Neural cell (in vitro differentiated cells): ENCODE results near the gene SCGN. TPM values are rescaled to one million over a fixed set of nuclear protein-coding genes. Genes with fewer than 3 reads are reported as not detected.

Experiments used
- H2AFZ ChIP-seq: fragments of 200-600, 300-800 bp; sonication (generic), shearing (Covaris generic); 2 replicates; pipeline ENCODE4 v1.6.0; 2014; ENCODE audit warnings: low read depth, mild to moderate bottlenecking, antibody characterized with exemption, low read length, moderate library complexity
- H3F3A ChIP-seq: fragments of 200-600 bp; shearing (Covaris generic); 2 replicates; pipeline ENCODE4 v1.6.1; 2016; ENCODE audit warnings: mild to moderate bottlenecking, moderate library complexity, mixed read lengths, antibody characterized with exemption, low read length; ENCODE audit not compliant: insufficient read depth, poor library complexity, severe bottlenecking
- H3K27ac ChIP-seq: fragments of 200-600, 300-800 bp; sonication (generic), shearing (Covaris generic); 2 replicates; pipeline ENCODE4 v1.5.1; 2014; ENCODE audit warnings: mild to moderate bottlenecking, low read length, moderate library complexity
- H3K27me3 ChIP-seq: fragments of 300-800, 200-600 bp; sonication (generic), shearing (Covaris generic); 2 replicates; pipeline ENCODE4 v1.6.0; 2014; ENCODE audit warnings: mild to moderate bottlenecking, low read depth, low read length, moderate library complexity; ENCODE audit not compliant: insufficient read depth
- H3K36me3 ChIP-seq: fragments of 300-800, 200-600 bp; sonication (generic), shearing (Covaris generic); 2 replicates; pipeline ENCODE4 v1.5.1; 2014; ENCODE audit warnings: mild to moderate bottlenecking, antibody characterized with exemption, low read length, moderate library complexity; ENCODE audit not compliant: insufficient read depth
- H3K4me2 ChIP-seq: fragments of 300-800, 200-600 bp; sonication (generic), shearing (Covaris generic); 2 replicates; pipeline ENCODE4 v1.6.0; 2014; ENCODE audit warnings: mild to moderate bottlenecking, low read length
- H3K4me3 ChIP-seq: fragments of 300-800, 200-600 bp; sonication (generic), shearing (Covaris generic); 2 replicates; pipeline ENCODE4 v1.5.1; 2014; ENCODE audit warnings: mild to moderate bottlenecking, low read length, moderate library complexity
- H3K79me2 ChIP-seq: fragments of 200-600 bp; shearing (Covaris generic); replicated peaks from 2 replicates; pipeline ENCODE4 v1.6.0; 2014; ENCODE audit warnings: mild to moderate bottlenecking, low read length, moderate library complexity; ENCODE audit not compliant: insufficient read depth
- H3K9ac ChIP-seq: fragments of 300-800, 200-600 bp; sonication (generic), shearing (Covaris generic); 2 replicates; pipeline ENCODE4 v1.6.1; 2016; ENCODE audit warnings: mild to moderate bottlenecking, low read length, mixed read lengths
- H3K9me2 ChIP-seq: fragments of 200-600 bp; shearing (Covaris generic); 2 replicates; pipeline ENCODE4 v1.6.1; 2016; ENCODE audit warnings: mild to moderate bottlenecking, low read length, mixed read lengths; ENCODE audit not compliant: insufficient read depth
- H3K9me3 ChIP-seq: fragments of 200-600, 300-800 bp; sonication (generic), shearing (Covaris generic); 2 replicates; pipeline ENCODE4 v1.6.1; 2016; ENCODE audit warnings: mild to moderate bottlenecking, mixed run types, low read length, moderate library complexity, mixed read lengths
- H4K20me1 ChIP-seq: fragments of 200-600 bp; shearing (Covaris generic); 2 replicates; pipeline ENCODE4 v1.6.1; 2016; ENCODE audit warnings: mild to moderate bottlenecking, mixed run types; ENCODE audit not compliant: insufficient read depth
- CTCF ChIP-seq: fragments of 450-650 bp; IDR thresholded peaks from 2 replicates; pipeline ENCODE4 v1.5.1; 2014; ENCODE audit warnings: antibody characterized with exemption, mild to moderate bottlenecking, moderate library complexity; ENCODE audit not compliant: poor library complexity, severe bottlenecking
- EP300 ChIP-seq: fragments of 450-650 bp; conservative IDR thresholded peaks from 2 replicates; pipeline ENCODE4 v1.6.1; 2014; ENCODE audit warnings: antibody characterized with exemption, mild to moderate bottlenecking, moderate library complexity; ENCODE audit not compliant: poor library complexity, severe bottlenecking
- EZH2 ChIP-seq: fragments of 200-600, 300-800 bp; shearing (Covaris generic), sonication (generic); IDR thresholded peaks from 2 replicates; pipeline ENCODE4 v1.6.1; 2014; ENCODE audit warnings: antibody characterized with exemption, low read length, borderline replicate concordance, mild to moderate bottlenecking; ENCODE audit not compliant: insufficient read depth, poor library complexity, severe bottlenecking
- MXI1 ChIP-seq: fragments of 450-650 bp; conservative IDR thresholded peaks from 2 replicates; pipeline ENCODE4 v1.6.1; 2014; ENCODE audit warnings: antibody characterized with exemption, mild to moderate bottlenecking; ENCODE audit not compliant: poor library complexity, severe bottlenecking
- POLR2AphosphoS5 ChIP-seq: IDR thresholded peaks from 2 replicates; pipeline ENCODE4 v1.6.1; 2012
- RAD21 ChIP-seq: fragments of 450-650 bp; conservative IDR thresholded peaks from 2 replicates; pipeline ENCODE4 v1.6.1; 2014; ENCODE audit warnings: antibody characterized with exemption, mild to moderate bottlenecking, moderate library complexity
- REST ChIP-seq: IDR thresholded peaks from 2 replicates; pipeline ENCODE4 v1.6.1; 2012; ENCODE audit warnings: borderline replicate concordance
- SMC3 ChIP-seq: fragments of 450-650 bp; conservative IDR thresholded peaks from 2 replicates; pipeline ENCODE4 v1.6.1; 2014; ENCODE audit warnings: antibody characterized with exemption, mild to moderate bottlenecking, moderate library complexity; ENCODE audit not compliant: poor library complexity
- TAF1 ChIP-seq: IDR thresholded peaks from 2 replicates; pipeline ENCODE4 v1.6.1; 2012; ENCODE audit warnings: low read depth
- polyA plus RNA-seq: library from polyadenylated mRNA; depleted of rRNA; stranded (reverse); fragments of >200 nt; gene quantifications from 2 replicates; pipeline ENCODE4 v1.2.3, GENCODE V29; 2014

Gene SCGN
- polyA plus RNA-seq, 1 donor from 2014 or later: 254 TPM

- Histone ChIP-seq H3K36me3 (no peaks in the 10 kb centered on the region), H3K4me2 (no peak overlapping the region), H3K27me3 (no peaks in the 10 kb centered on the region), H3K9me3 (no peaks in the 10 kb centered on the region), H2AFZ (no peak overlapping the region), H3K9me2 (no peaks in the 10 kb centered on the region), H3F3A (no peaks in the 10 kb centered on the region), H3K27ac (no peak overlapping the region), H3K9ac (no peak overlapping the region), H4K20me1 (no peaks in the 10 kb centered on the region), H3K4me3 (no peak overlapping the region), H3K79me2 (no peaks in the 10 kb centered on the region)
- TF ChIP-seq RAD21: no peak
- no peak for TF ChIP-seq SMC3
- no peak for TF ChIP-seq EP300
Observed at GRCh38 chr6:25603251-25603650, 48.8 kb upstream of the SCGN start.

GRCh38 chr6:25606151-25606550 is 45.9 kb upstream of the SCGN start:
- Histone ChIP-seq H4K20me1 (no peaks in the 10 kb centered on the region), H3K9me2 (no peaks in the 10 kb centered on the region), H3K36me3 (no peaks in the 10 kb centered on the region), H2AFZ (no peak overlapping the region), H3K27ac (no peak overlapping the region), H3F3A (no peaks in the 10 kb centered on the region), H3K4me2 (no peak overlapping the region), H3K4me3 (no peak overlapping the region), H3K79me2 (no peaks in the 10 kb centered on the region), H3K27me3 (no peaks in the 10 kb centered on the region), H3K9ac (no peak overlapping the region), H3K9me3 (no peaks in the 10 kb centered on the region)
- no peak for TF ChIP-seq REST
- TF ChIP-seq EZH2: no peak
- no peak for TF ChIP-seq MXI1
- no peak for TF ChIP-seq POLR2AphosphoS5
- TF ChIP-seq SMC3: no peak
- no peak for TF ChIP-seq CTCF
- no peak for TF ChIP-seq EP300
- no peak for TF ChIP-seq RAD21
- TF ChIP-seq TAF1: no peak
